Cardiac fibroblast (primary cell): ENCODE results near the gene TMEM132E.

ENCODE experiments used
- DNase-seq, 2 donors: peaks; one replicate each; pipeline versions ENCODE4 v3.0.0 to v3.0.0-alpha.2; 2010; ENCODE audit warnings: low read depth in 2 of 2
- H3K4me3 ChIP-seq, 2 donors: replicated peaks in 1 of 2; 1 replicate in 1 of 2; 2 replicates in 1 of 2; pipeline ENCODE4 v1.5.1; 2011; ENCODE audit warnings: low read depth in 2 of 2, low read length in 2 of 2, mild to moderate bottlenecking in 2 of 2, moderate library complexity in 1 of 2
- CTCF ChIP-seq: IDR thresholded peaks from one replicate; pipeline ENCODE4 v1.5.1; 2011; ENCODE audit warnings: low read depth, mild to moderate bottlenecking, low read length, inconsistent platforms

The TMEM132E gene

DNA sequence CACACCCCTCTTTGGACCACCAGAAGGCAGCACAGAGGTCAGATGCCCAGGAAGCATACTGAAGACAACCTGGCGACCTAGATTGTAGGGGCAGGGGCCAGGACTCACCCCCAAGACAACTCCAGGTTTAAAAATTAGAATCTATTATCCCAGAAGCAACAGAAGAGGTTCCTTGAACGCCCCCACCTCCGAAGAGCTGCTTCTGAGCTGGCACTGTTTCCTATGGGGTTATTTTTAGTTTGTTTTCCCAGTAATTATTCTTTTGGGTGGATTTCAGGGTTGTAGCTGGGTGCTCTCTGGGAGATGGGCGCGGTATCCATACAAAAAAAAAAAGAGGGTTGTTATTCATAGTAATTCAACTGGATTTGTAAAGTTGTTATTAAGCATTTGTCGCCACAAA lies 10.4 kb upstream of the TMEM132E start:
- no peak overlapping the region for H3K4me3 ChIP-seq

DNA sequence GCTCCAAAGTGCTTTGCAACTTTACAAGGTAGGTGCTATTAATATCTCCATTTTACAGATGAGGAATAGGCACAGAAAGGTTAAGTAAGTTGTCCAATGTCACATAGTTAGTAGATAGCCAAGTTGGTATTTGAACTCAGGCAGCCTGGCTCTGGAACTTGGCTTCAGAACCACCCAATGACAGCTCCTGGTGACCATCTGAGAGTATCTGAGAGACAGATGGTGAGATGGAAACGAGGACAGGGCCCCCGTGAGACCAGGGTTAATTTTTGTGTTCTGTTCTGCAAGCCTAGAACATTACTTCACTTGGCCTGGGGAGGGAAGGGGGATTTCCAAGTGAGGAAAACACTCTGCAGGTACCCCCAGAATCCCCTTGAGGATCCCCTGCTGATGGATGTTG lies 9.8 kb upstream of the TMEM132E start:
- H3K4me3 ChIP-seq: no peak overlapping the region
- DNase-seq: no peak
- no peak for TF ChIP-seq CTCF

More for the DNA sequence above, 10.4 kb upstream of the TMEM132E start:
- DNase-seq: no peak
- no peak for TF ChIP-seq CTCF

DNA sequence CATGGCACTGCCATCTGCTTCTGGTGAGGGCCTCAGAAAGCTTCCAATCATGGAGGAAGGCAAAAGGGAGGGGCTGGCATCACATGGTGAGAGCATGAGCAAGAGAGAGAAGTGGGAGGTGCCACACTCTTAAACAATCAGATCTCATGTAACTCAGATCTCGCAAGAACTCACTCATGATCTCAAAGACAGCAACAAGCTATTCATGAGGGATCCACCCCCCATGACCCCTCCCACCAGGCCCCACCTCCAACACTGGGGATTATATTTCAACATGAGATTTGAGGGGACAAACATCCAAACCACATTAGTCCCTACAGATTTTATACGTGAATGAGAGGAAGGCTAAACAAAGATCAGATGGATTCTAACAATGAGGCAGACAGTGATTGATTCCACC lies 8.9 kb upstream of the TMEM132E start:
- no peak for TF ChIP-seq CTCF
- DNase-seq: no peak
- H3K4me3 ChIP-seq: no peak overlapping the region

DNA sequence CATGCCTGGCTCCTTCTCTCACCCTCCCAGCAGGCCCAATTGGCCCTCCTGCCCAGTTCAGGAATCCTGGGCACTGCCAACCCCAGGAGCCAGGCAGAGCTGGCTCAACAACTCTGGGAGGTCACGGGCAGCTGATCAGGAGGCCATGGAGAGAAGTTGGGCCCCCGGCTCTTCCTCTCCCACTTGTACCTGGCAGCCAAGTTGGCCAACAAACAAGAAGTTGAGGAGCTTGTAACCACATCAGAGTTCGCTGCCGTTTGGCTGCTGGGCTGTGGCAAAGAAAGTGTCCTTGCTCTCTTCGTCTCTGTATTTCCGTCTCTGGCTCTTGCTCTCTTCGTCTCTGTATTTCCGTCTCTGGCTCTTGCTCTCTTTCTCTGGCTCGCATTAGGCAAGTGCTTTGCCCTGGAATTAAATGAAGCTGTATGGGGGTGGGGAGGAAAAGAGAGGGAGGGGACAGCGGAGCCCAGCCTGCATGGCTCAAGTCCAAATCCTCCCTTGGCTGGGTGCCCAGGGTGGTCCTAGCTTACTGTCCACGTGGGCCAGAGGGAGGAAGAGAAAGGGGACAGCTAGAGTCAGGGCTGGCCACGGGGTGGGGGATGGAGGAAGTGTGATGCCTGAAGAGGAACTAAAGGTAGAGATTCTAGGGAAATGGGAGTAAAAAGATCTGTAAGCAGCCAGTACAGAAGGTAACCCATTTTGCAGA lies 7.8 kb upstream of the TMEM132E start:
- TF ChIP-seq CTCF: no peak
- DNase-seq: no peak
- no peak overlapping the region for H3K4me3 ChIP-seq

DNA sequence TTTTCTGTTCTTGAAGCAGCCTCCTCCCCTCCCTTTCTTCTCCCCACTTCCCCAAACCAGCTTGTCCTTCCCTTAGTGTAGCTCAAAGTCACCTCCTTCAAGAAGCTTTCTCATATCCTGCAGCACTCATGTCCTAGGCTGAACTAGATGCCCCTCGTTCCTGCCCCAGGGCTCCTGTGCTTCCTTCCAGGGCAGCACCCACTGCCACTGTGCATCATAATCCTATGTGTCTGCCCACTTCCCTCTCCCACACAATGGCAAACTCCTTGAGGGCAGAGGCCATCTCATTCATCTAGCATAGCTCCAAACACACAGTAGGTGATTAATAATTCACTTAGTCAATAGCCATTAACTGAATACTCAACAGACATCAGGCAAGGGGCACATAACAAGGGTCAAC lies 6.9 kb upstream of the TMEM132E start:
- no peak overlapping the region for H3K4me3 ChIP-seq
- DNase-seq: no peak
- TF ChIP-seq CTCF: no peak

DNA sequence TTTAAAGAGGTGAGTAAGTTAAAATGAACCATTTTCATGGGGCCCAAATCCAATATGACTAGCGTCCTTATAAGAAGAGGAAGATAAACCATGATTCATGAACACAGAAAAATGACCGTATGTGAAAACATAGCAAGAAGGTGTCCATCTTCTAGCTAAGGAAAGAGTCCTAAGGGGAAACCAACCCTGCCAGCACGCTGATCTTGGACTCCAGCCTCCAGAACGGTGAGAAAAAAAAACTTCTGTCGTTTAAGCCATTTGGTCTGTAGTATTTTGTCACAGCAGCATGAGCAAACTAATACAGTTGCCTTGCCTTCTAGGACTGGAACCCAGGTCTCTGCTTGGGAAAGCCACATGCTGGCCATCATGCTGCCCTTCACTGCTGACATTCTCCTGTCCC lies 4.2 kb upstream of the TMEM132E start:
- TF ChIP-seq CTCF: no peak
- no peak for DNase-seq
- no peak overlapping the region for H3K4me3 ChIP-seq

- no peak for DNase-seq
- TF ChIP-seq CTCF: no peak
- H3K4me3 ChIP-seq: no peak overlapping the region
These were observed 1.4 kb upstream of the TMEM132E start for GRCh38 chr17:34578016-34578415.
